Fibroblast of the conjunctiva (primary cell): Measurements from ENCODE around the gene UBQLN4.
"Not testable (repeated sequence)": the region's sequence is repeated elsewhere in the genome, so short reads cannot be mapped to it uniquely, and the experiment has no call there.

Experiments used
- DNase-seq: peaks from one replicate; pipeline ENCODE4 v3.0.0-alpha.2; 2010; ENCODE audit warnings: low read depth

UBQLN4 gene

GRCh38 chr1:156081180-156081916 lies 27.8 kb upstream of the UBQLN4 start:
- no peak for DNase-seq

GRCh38 chr1:156080863-156081179 lies 27.2 kb upstream of the UBQLN4 start:
- DNase-seq, result no peak

- DNase-seq, result no peak
Observed at GRCh38 chr1:156080241-156080862, 26.8 kb upstream of the UBQLN4 start.

GRCh38 chr1:156079762-156080161 lies 26.2 kb upstream of the UBQLN4 start:
- DNase-seq, result no peak

DNA sequence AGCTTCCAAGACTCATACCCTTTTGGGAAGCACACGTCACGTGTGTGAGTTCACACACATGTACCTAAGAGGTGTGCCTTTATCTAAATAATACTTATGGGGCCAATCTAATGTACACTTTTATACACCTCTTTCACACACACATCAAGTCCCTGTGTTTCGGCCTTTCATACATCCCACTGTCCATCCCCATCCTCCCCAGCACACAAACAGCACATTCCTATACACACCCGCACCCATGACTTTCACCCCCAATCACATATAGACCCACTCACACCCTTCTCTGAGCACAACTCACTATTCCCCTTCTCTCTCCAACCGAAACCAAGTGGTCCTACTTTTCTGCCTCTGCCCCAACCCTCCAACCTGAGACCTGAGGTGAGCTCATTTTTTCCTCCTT lies 25.1 kb upstream of the UBQLN4 start:
- no peak for DNase-seq

- no peak for DNase-seq
Observed at GRCh38 chr1:156077430-156077760, 23.8 kb upstream of the UBQLN4 start.

GRCh38 chr1:156076609-156077429 lies 23.2 kb upstream of the UBQLN4 start:
- peak; percentile 33 for DNase-seq

DNA sequence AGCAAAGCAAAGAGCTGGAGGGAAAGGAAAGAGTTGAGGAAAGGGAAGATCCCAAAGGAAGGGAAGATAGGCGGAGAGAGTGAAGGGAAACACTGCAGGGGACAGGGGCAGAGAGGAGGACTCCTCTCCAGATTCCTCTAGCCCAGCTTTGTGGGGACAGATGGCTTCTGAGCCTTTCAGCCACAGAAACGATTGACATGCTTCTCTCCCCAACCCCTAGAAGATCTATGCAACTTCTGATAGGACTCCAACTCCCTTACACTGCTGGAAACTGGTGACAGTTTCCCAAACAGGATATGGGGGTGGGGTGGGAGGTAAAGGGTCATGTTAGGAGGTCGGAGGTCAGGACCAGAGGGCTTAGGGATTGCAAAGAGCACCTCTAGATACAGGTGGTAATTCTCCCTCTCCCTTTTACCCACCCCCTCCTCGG lies 22.2 kb upstream of the UBQLN4 start:
- DNase-seq, result no peak

DNA sequence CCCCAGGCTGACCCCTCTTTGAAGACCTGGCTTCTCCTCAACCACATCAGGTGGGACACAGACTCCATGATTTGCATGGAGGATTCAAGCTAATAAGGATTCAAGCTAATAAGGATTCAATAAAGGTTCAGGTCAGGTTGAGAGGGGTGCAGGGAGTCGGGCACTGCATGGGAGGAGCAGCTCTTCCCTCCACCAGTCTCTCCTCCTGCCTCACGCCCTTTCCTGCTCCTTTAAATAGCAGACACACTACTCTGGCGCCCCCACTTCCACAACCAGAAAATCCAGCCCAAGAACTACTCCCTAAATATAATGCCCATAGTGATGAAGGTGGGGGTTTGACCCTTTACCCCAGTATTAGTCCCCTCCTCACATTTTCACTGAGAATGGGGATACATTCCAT lies 21.6 kb upstream of the UBQLN4 start:
- no peak for DNase-seq

DNA sequence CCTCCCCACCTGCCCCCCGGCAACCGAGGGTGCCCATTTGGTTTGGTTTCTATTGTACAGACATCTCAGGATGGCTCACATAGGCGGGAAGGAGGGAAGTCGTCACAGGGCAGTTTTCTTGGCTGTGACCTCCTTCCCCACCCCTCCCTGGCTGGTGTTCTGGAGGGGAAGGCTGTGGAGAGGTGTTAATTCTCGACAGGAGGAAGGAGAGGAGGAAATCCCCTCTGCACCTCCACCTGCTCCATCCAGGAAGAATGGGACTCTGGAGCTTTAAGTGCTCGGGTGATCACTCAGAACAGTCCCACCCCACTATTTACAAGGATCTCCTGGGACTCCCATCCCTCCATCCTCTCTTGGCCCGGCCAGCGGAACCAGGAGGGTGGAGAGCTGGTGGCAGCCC lies 21.1 kb upstream of the UBQLN4 start:
- no peak for DNase-seq

DNA sequence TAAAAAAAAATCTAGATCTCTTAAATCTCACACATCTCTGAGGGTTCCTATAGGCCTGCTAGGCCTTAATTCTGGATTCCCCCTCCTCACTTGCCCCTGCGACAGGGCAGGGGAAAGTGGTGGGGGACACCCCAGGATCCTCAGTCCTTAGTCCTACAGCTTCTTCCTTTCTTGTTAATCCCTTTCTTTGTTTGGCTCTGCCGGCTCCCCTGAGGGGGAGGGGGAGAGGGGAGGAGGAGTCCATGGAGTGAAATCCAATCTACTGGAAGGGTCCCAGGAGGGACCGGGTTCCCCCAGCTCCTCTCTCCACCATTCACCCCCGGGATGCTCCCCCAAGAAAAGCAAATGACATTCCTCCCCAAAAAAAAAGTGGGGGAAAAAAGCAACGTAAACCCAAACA lies 20.1 kb upstream of the UBQLN4 start:
- no peak for DNase-seq

DNA sequence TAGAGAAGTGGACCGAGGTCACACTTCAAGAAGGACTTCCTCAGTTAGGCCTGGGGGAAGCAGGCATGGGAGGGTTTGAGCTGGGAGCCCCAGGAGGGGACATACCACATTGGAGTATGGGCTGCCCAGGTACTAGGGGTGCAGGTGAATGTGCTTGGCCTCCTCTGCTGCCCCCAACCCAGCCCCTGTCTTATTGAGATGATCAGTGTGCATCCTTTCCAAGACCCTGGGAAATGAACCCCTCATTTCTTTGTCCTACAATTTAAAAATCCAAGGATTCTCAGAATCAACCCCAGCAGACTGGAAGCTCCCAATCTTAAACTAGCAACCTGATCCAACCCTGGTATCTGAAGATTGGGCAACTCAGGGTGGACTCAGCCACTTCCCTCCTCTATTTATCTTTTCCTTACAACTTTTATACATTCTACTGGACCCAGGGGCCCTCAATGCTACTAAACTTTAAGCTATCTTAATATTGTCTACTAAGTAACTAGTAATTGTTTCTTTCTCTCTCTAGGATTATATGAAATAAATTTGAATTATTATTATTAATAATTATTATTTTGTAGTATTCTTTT lies 19.6 kb upstream of the UBQLN4 start:
- DNase-seq, result no peak

- DNase-seq, result no peak
Observed at GRCh38 chr1:156072251-156072650, 18.7 kb upstream of the UBQLN4 start.

GRCh38 chr1:156071332-156071816 lies 17.8 kb upstream of the UBQLN4 start:
- DNase-seq, result not testable (repeated sequence)

GRCh38 chr1:156070548-156070947 lies 16.9 kb upstream of the UBQLN4 start:
- no peak for DNase-seq

GRCh38 chr1:156069490-156070455 lies 16.2 kb upstream of the UBQLN4 start:
- DNase-seq, result no peak

- DNase-seq, result no peak
Observed at GRCh38 chr1:156067262-156067661, 13.7 kb upstream of the UBQLN4 start.

DNA sequence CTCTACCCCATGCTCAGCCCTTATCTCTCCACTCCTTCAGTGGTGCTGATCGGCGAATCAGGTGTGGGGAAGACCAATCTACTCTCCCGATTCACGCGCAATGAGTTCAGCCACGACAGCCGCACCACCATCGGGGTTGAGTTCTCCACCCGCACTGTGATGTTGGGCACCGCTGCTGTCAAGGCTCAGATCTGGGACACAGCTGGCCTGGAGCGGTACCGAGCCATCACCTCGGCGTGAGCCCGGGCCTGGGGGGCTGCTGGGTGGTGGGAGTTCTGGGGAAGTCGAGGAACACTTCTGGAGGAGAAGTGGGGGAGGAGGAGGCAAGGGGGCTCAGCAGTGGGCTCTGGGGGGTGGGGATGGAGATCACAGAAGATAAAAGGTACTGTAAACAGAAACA lies 12.3 kb upstream of the UBQLN4 start:
- no peak for DNase-seq

DNA sequence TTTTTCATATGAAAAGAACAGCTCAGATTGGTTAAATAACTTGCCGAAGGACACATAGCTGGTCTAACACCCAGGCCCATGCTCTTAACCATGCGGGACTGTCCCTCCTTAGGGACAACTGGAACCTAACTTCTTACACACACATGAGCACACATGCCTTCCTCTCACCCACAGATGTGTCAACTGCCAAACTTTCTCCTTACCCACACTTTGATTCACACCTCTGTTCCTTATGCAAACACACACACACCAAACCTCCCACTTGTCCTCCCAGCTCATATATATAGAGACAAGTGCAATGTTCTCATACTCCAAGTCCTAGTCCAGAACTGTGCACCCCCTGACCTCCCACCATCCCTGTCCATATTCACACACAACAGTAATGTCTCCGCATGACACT lies 11.6 kb upstream of the UBQLN4 start:
- no peak for DNase-seq

- no peak for DNase-seq
Observed at GRCh38 chr1:156064615-156065014, 11.0 kb upstream of the UBQLN4 start.

DNA sequence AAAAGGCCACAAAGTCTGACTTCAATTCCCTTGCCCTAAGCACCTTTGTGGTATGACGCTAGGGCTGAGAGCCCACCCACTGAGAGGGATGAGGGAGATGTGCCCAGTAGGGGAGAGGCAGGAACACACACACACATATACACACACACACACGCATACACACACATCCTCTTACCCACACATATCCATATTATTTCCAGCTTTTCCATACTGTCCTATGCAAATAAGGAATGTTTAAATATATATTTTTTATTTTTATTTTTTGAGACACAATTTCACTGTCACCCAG lies 10.3 kb upstream of the UBQLN4 start:
- DNase-seq, result no peak

- DNase-seq, result no peak
Observed at GRCh38 chr1:156062189-156062588, 8.6 kb upstream of the UBQLN4 start.
